HepG2 (cell line): ENCODE data around the gene TEX19. TPM values are rescaled to one million over a fixed set of nuclear protein-coding genes. Genes with fewer than 3 reads are reported as not detected.

Experiments
- ATAC-seq: fragments of 200-7000 bp; cut with Tn5 transposase; 3 replicates; pipeline ENCODE4 v1.9.1; 2020; ENCODE audit warnings: mild to moderate bottlenecking, moderate library complexity
- BruUV-seq: library from RNA; stranded (reverse); fragments of 400-500 nt; replicated peaks from 2 replicates; lab custom pipeline; 2021; lab: Mats Ljungman, UMichigan
- CTCF ChIA-PET: fragments of 300-600 bp; formaldehyde crosslinking; extraction: SDS; loops from one replicate; lab custom pipeline; 2021; ENCODE audit warnings: low total read pairs, inconsistent platforms, low intra/inter-chr PET ratio; lab: Yijun Ruan, JAX
- POLR2A ChIA-PET: fragments of 350-600 bp; sonication (Branson Sonifier 250); formaldehyde crosslinking; loops from one replicate; lab custom pipeline; 2020; ENCODE audit warnings: antibody characterized with exemption, inconsistent platforms; lab: Yijun Ruan, JAX
- DNase-seq: peaks from one replicate; pipeline ENCODE4 v3.0.0-alpha.2; 2015; ENCODE audit warnings: low spot score
- FAIRE-seq: peaks from 3 replicates; lab custom pipeline; 2011; peaks lifted over from hg19 to GRCh38; lab: Jason Lieb, UNC
- H2AFZ ChIP-seq: one replicate; pipeline ENCODE4 v1.6.1; 2011; ENCODE audit warnings: low read length, inconsistent platforms
- H3K27ac ChIP-seq: fragments of 300-600 bp; 3 replicates; pipeline ENCODE4 v1.8.0; 2011; ENCODE audit warnings: mixed run types, mild to moderate bottlenecking, mixed read lengths, low read length, inconsistent platforms; ENCODE audit not compliant: insufficient read depth; ENCODE audit errors: extremely low read length
- H3K27me3 ChIP-seq, 2 experiments: fragments of 200-600 bp in 1 of 2; 2 replicates in 1 of 2; 3 replicates in 1 of 2; pipeline versions ENCODE4 v1.6.0 to v1.8.0; 2011; ENCODE audit warnings: low read length in 2 of 2, mild to moderate bottlenecking in 2 of 2, moderate library complexity in 2 of 2, inconsistent platforms in 1 of 2; ENCODE audit not compliant: insufficient read depth in 2 of 2, control insufficient read depth in 1 of 2
- H3K36me3 ChIP-seq, 2 experiments: fragments of 200-600 bp in 1 of 2; replicated peaks in 1 of 2; 2 replicates in 1 of 2; 3 replicates in 1 of 2; pipeline versions ENCODE4 v1.5.1 to v1.8.0; 2011; ENCODE audit warnings: low read length in 2 of 2, inconsistent platforms in 1 of 2; ENCODE audit not compliant: insufficient read depth in 2 of 2, control insufficient read depth in 1 of 2
- H3K4me1 ChIP-seq: 2 replicates; pipeline ENCODE4 v1.5.1; 2012; ENCODE audit warnings: low read length, inconsistent platforms; ENCODE audit not compliant: insufficient read depth
- H3K4me2 ChIP-seq: 2 replicates; pipeline ENCODE4 v1.6.0; 2011; ENCODE audit warnings: low read depth, low read length, inconsistent platforms
- H3K4me3 ChIP-seq, 3 experiments: fragments of 200-600 bp in 1 of 3; sonication (generic), shearing (Covaris generic) in 1 of 3; replicated peaks in 1 of 3; 2 replicates each; pipeline ENCODE4 v1.5.1; 2011 to 2016; ENCODE audit warnings: low read length in 3 of 3, inconsistent platforms in 2 of 3, low read depth in 2 of 3, mild to moderate bottlenecking in 2 of 3, control low read depth in 1 of 3, mixed read lengths in 1 of 3; ENCODE audit not compliant: insufficient read depth in 1 of 3
- H3K79me2 ChIP-seq: one replicate; pipeline ENCODE4 v1.6.1; 2011; ENCODE audit warnings: low read length, inconsistent platforms; ENCODE audit not compliant: insufficient read depth
- H3K9ac ChIP-seq: 2 replicates; pipeline ENCODE4 v1.6.0; 2011; ENCODE audit warnings: mild to moderate bottlenecking, low read depth, low read length, inconsistent platforms; ENCODE audit not compliant: insufficient read depth
- H3K9me3 ChIP-seq: 2 replicates; pipeline ENCODE4 v1.5.1; 2012; ENCODE audit warnings: mild to moderate bottlenecking, low read length
- H4K20me1 ChIP-seq: 2 replicates; pipeline ENCODE4 v1.6.0; 2011; ENCODE audit warnings: inconsistent platforms, mild to moderate bottlenecking, low read length, moderate library complexity; ENCODE audit not compliant: insufficient read depth
- NFKB2 ChIP-seq: sonication (generic); formaldehyde crosslinking; IDR thresholded peaks from 2 replicates; pipeline ENCODE4 v1.4.0; 2020; ENCODE audit warnings: missing genetic modification reagents, borderline replicate concordance
- ZHX2 ChIP-seq, 2 experiments: sonication (generic) in 1 of 2; formaldehyde crosslinking in 1 of 2; IDR thresholded peaks; 2 replicates each; pipeline versions ENCODE4 v1.6.1 to v1.9.0; 2014 to 2022; ENCODE audit warnings: antibody characterized with exemption in 1 of 2, borderline replicate concordance in 1 of 2, inconsistent platforms in 1 of 2, low read depth in 1 of 2, missing genetic modification reagents in 1 of 2
- ZNF687 ChIP-seq: sonication (generic); formaldehyde crosslinking; IDR thresholded peaks from 2 replicates; pipeline ENCODE4 v1.5.1; 2020; ENCODE audit warnings: mild to moderate bottlenecking, missing genetic modification reagents, moderate library complexity
- WGBS: methylation state at CpG from one replicate; pipeline ENCODE4 v1.1.6; 2017; ENCODE audit warnings: low lambda C conversion rate; 5-methylcytosine and 5-hydroxymethylcytosine counted together
- in situ Hi-C: cut with HindIII; loops from 2 replicates; pipeline ENCODE4 v1.10.0; 2017; ENCODE audit warnings: low pct_unique_long_range_greater_than_20kb; ENCODE audit not compliant: extremely low pct_ligation_motif_present
- intact Hi-C: fragments of 100-400 bp; cut with micrococcal nuclease; formaldehyde crosslinking; loops from one replicate; pipeline ENCODE4 v1.10.0; 2022; ENCODE audit not compliant: unreplicated experiment
- polyA plus RNA-seq, 8 experiments: library from polyadenylated mRNA; depleted of rRNA in 3 of 8; stranded (reverse) in 7 of 8; unstranded in 1 of 8; fragments of >200 nt; fragmentation: Illumina TruSeq in 4 of 8; extraction: Trizol in 4 of 8; gene quantifications; 2 replicates each; pipeline versions ENCODE4 v1.2.1 to v1.2.3, GENCODE V29; 2011 to 2016; ENCODE audit warnings: low read depth in 4 of 8, missing spikeins in 1 of 8, mixed read lengths in 1 of 8; ENCODE audit not compliant: insufficient read depth in 1 of 8
- total RNA-seq, 5 experiments: library from RNA; depleted of rRNA; stranded (reverse); fragments of >200 nt; fragmentation: Illumina TruSeq; extraction: Trizol; gene quantifications; 2 replicates each; pipeline ENCODE4 v1.2.3, GENCODE V29; 2016; ENCODE audit warnings: low read depth in 1 of 5

Gene TEX19
- total and polyA plus RNA-seq, 2 of the 13 experiments (the other 11 are each of a cell fraction or from before 2014, with no cell fraction given): 1.3 to 6.0 TPM

GRCh38 chr17:82386881-82387704 lies 28.0 kb downstream of the TEX19 start:
- no peak overlapping the region for H3K27ac ChIP-seq
- H3K4me1 ChIP-seq: peaks cover 34% of the 10 kb centered on the region
- peak; percentile 17; the same call in 1 of the 2 replicates for TF ChIP-seq NFKB2 (CRISPR knock-in tag)
- TF ChIP-seq ZHX2 (IDR thresholded peaks at IDR 0.05; ENCODE audit: low read depth): no peak
- no peak for TF ChIP-seq ZHX2 (CRISPR knock-in tag; IDR thresholded peaks at IDR 0.05; ENCODE audit: borderline replicate concordance)
- 0 out of 2 replicates have a peak, but pooled peaks have one; percentile 25 for TF ChIP-seq ZNF687 (CRISPR knock-in tag)
- TF ChIP-seq, all 625 proteins: peak for 2
- H3K36me3 ChIP-seq: peaks cover 4 to 5% of the 10 kb centered on the region in 2 experiments; a peak in 2 of 5 replicates
- no peak for FAIRE-seq
- H3K79me2 ChIP-seq: no peaks in the 10 kb centered on the region
- no peak overlapping the region for H2AFZ ChIP-seq
- WGBS: 35% methylated on average over 29 of the region's 38 CpGs
- H3K4me3 ChIP-seq: no peak overlapping the region
- H4K20me1 ChIP-seq: no peaks in the 10 kb centered on the region
- DNase-seq: no peak
- ATAC-seq: no peak
- CTCF ChIA-PET: no interaction called here
- peaks cover 8 to 31% of the 10 kb centered on the region in 2 experiments; a peak in 3 of 5 replicates for H3K27me3 ChIP-seq
- no TSS peak for BruUV-seq
- no peak overlapping the region for H3K9ac ChIP-seq
- intact Hi-C loops (loop anchor here (5.0 kb wide), 1 partner anchor 35 kb away; no protein-coding TSS in a partner anchor), in situ Hi-C loops (loop anchor here (5.0 kb wide), 1 partner anchor 35 kb away; no protein-coding TSS in a partner anchor)
- no peak overlapping the region for H3K4me2 ChIP-seq
- POLR2A ChIA-PET: interaction anchor here (1.4 to 1.6 kb wide), 2 partner anchors 11 to 16 kb away, joined by 3 to 4 read pairs; no protein-coding TSS in a partner anchor
- H3K9me3 ChIP-seq: no peaks in the 10 kb centered on the region
